HG03520 (cell line): ENCODE measurements around the gene DENND1A.

ENCODE experiments used
- ATAC-seq: cut with Tn5 transposase; IDR thresholded peaks from one replicate; pipeline ENCODE4 v1.9.1; 2021; ENCODE audit warnings: mild to moderate bottlenecking, moderate library complexity; ENCODE audit not compliant: unreplicated experiment

Gene DENND1A

GRCh38 chr9:123548741-123549545 is 381.0 kb downstream of the DENND1A start:
- no peak for ATAC-seq

- no peak for ATAC-seq
These were observed 385.7 kb downstream of the DENND1A start for GRCh38 chr9:123544007-123544827.

GRCh38 chr9:123543492-123543891 is 386.4 kb downstream of the DENND1A start:
- ATAC-seq: no peak

- no peak for ATAC-seq
These were observed 387.3 kb downstream of the DENND1A start for GRCh38 chr9:123542435-123543225.

GRCh38 chr9:123541411-123541810 is 388.5 kb downstream of the DENND1A start:
- no peak for ATAC-seq

GRCh38 chr9:123540457-123540856 is 389.5 kb downstream of the DENND1A start:
- ATAC-seq: no peak

- no peak for ATAC-seq
These were observed 392.1 kb downstream of the DENND1A start for GRCh38 chr9:123537809-123538208.

GRCh38 chr9:123536455-123536868 is 393.5 kb downstream of the DENND1A start:
- ATAC-seq: no peak

- ATAC-seq: no peak
These were observed 395.6 kb downstream of the DENND1A start for GRCh38 chr9:123534336-123534735.

GRCh38 chr9:123530244-123530643 is 399.7 kb downstream of the DENND1A start:
- no peak for ATAC-seq

- no peak for ATAC-seq
These were observed 401.4 kb downstream of the DENND1A start for GRCh38 chr9:123528501-123528900.

- no peak for ATAC-seq
These were observed 401.9 kb downstream of the DENND1A start for GRCh38 chr9:123527981-123528380.

- no peak for ATAC-seq
These were observed 404.0 kb downstream of the DENND1A start for GRCh38 chr9:123525957-123526356.

- no peak for ATAC-seq
These were observed 404.5 kb downstream of the DENND1A start for GRCh38 chr9:123525424-123525823.

GRCh38 chr9:123524866-123525265 is 405.1 kb downstream of the DENND1A start:
- no peak for ATAC-seq

GRCh38 chr9:123523845-123524244 is 406.1 kb downstream of the DENND1A start:
- no peak for ATAC-seq

- no peak for ATAC-seq
These were observed 406.9 kb downstream of the DENND1A start for GRCh38 chr9:123523001-123523400.

GRCh38 chr9:123522251-123522650 is 407.7 kb downstream of the DENND1A start:
- ATAC-seq: no peak

GRCh38 chr9:123518338-123518737 is 411.6 kb downstream of the DENND1A start:
- no peak for ATAC-seq

GRCh38 chr9:123517512-123517911 is 412.4 kb downstream of the DENND1A start:
- ATAC-seq: no peak

- ATAC-seq: no peak
These were observed 415.2 kb downstream of the DENND1A start for GRCh38 chr9:123514766-123515165.
